HEK293 (cell line): ENCODE results near the gene BCL2A1.

Experiments used
- CTCF ChIA-PET: fragments of 350-600 bp; formaldehyde crosslinking; extraction: SDS; loops from one replicate; lab custom pipeline; 2021; ENCODE audit warnings: antibody characterized with exemption; lab: Yijun Ruan, JAX
- POLR2A ChIA-PET: fragments of 300-600 bp; formaldehyde crosslinking; extraction: SDS; loops from one replicate; lab custom pipeline; 2020; ENCODE audit warnings: antibody characterized with exemption, inconsistent platforms; lab: Yijun Ruan, JAX
- H3K27ac ChIP-seq: fragments of 200-500 bp; sonication (Bioruptor generic); 2 replicates; pipeline ENCODE4 v1.5.1; 2014; ENCODE audit warnings: low read depth, low read length, control low read depth, inconsistent platforms; ENCODE audit errors: extremely low read depth
- H3K36me3 ChIP-seq, 2 experiments: fragments of 200-500 bp in 1 of 2; sonication (Bioruptor generic) in 1 of 2; 1 replicate in 1 of 2; 2 replicates in 1 of 2; pipeline ENCODE4 v1.5.1; 2014 to 2017; ENCODE audit warnings: inconsistent platforms in 2 of 2, low read length in 2 of 2; ENCODE audit not compliant: control insufficient read depth in 2 of 2, insufficient read depth in 1 of 2
- H3K4me1 ChIP-seq: fragments of 200-500 bp; sonication (Bioruptor generic); 2 replicates; pipeline ENCODE4 v1.5.1; 2014; ENCODE audit warnings: mild to moderate bottlenecking, low read length, inconsistent platforms; ENCODE audit not compliant: control insufficient read depth, insufficient read depth
- H3K4me3 ChIP-seq: 2 replicates; pipeline ENCODE4 v1.5.1; 2011; ENCODE audit warnings: low read depth, mild to moderate bottlenecking, control low read depth, low read length, moderate library complexity
- H3K9me3 ChIP-seq: fragments of 200-500 bp; sonication (Bioruptor generic); 2 replicates; pipeline ENCODE4 v1.5.1; 2014; ENCODE audit warnings: low read depth, low read length, inconsistent platforms; ENCODE audit not compliant: control insufficient read depth, insufficient read depth
- BCL11A ChIP-seq: fragments of 450-650 bp; formaldehyde crosslinking; IDR thresholded peaks from 2 replicates; pipeline ENCODE4 v1.5.1; 2016; ENCODE audit warnings: low read depth, missing biosample characterization, missing genetic modification characterization
- HOXA7 ChIP-seq: sonication (generic); formaldehyde crosslinking; IDR thresholded peaks from 2 replicates; pipeline ENCODE4 v1.8.1; 2022; ENCODE audit warnings: missing genetic modification reagents, borderline replicate concordance
- HOXD13 ChIP-seq: sonication (generic); formaldehyde crosslinking; IDR thresholded peaks from 2 replicates; pipeline ENCODE4 v1.8.0; 2022; ENCODE audit warnings: missing genetic modification reagents, borderline replicate concordance
- KLF16 ChIP-seq: fragments of 450-650 bp; formaldehyde crosslinking; IDR thresholded peaks from 2 replicates; pipeline ENCODE4 v1.5.1; 2017; ENCODE audit warnings: missing biosample characterization, missing genetic modification characterization
- KLF7 ChIP-seq: fragments of 450-650 bp; formaldehyde crosslinking; IDR thresholded peaks from 2 replicates; pipeline ENCODE4 v1.5.1; 2016; ENCODE audit warnings: missing biosample characterization, missing genetic modification characterization, borderline replicate concordance
- OVOL3 ChIP-seq: fragments of 450-650 bp; formaldehyde crosslinking; IDR thresholded peaks from 2 replicates; pipeline ENCODE4 v1.5.1; 2016; ENCODE audit warnings: missing biosample characterization, missing genetic modification characterization
- SALL2 ChIP-seq: fragments of 450-650 bp; formaldehyde crosslinking; IDR thresholded peaks from 2 replicates; pipeline ENCODE4 v1.5.0; 2017; ENCODE audit warnings: missing biosample characterization, mild to moderate bottlenecking, missing genetic modification characterization, borderline replicate concordance
- SP2 ChIP-seq: fragments of 450-650 bp; formaldehyde crosslinking; IDR thresholded peaks from 2 replicates; pipeline ENCODE4 v1.5.1; 2016; ENCODE audit warnings: missing biosample characterization, missing genetic modification characterization
- ZBTB7A ChIP-seq: fragments of 450-650 bp; formaldehyde crosslinking; IDR thresholded peaks from 2 replicates; pipeline ENCODE4 v1.5.1; 2016; ENCODE audit warnings: low read depth, missing biosample characterization, missing genetic modification characterization
- ZNF138 ChIP-seq: fragments of 450-650 bp; formaldehyde crosslinking; IDR thresholded peaks from 2 replicates; pipeline ENCODE4 v1.5.1; 2016; ENCODE audit warnings: missing biosample characterization, missing genetic modification characterization, borderline replicate concordance
- ZNF2 ChIP-seq: fragments of 450-650 bp; formaldehyde crosslinking; IDR thresholded peaks from 2 replicates; pipeline ENCODE4 v1.5.1; 2016; ENCODE audit warnings: missing biosample characterization, missing genetic modification characterization
- ZNF202 ChIP-seq: fragments of 450-650 bp; formaldehyde crosslinking; IDR thresholded peaks from 2 replicates; pipeline ENCODE4 v1.5.1; 2016; ENCODE audit warnings: missing biosample characterization, missing genetic modification characterization, borderline replicate concordance
- ZNF211 ChIP-seq: fragments of 450-650 bp; formaldehyde crosslinking; IDR thresholded peaks from 2 replicates; pipeline ENCODE4 v1.5.1; 2016; ENCODE audit warnings: low read depth, missing biosample characterization, missing genetic modification characterization
- ZNF324 ChIP-seq: fragments of 450-650 bp; formaldehyde crosslinking; IDR thresholded peaks from 2 replicates; pipeline ENCODE4 v1.5.1; 2016; ENCODE audit warnings: missing biosample characterization, missing genetic modification characterization
- ZNF626 ChIP-seq: fragments of 450-650 bp; sonication (Bioruptor Pico); formaldehyde crosslinking; IDR thresholded peaks from 2 replicates; pipeline ENCODE4 v1.5.1; 2018; ENCODE audit warnings: missing biosample characterization, missing genetic modification characterization, inconsistent platforms
- ZNF837 ChIP-seq: fragments of 450-650 bp; formaldehyde crosslinking; IDR thresholded peaks from 2 replicates; pipeline ENCODE4 v1.5.1; 2016; ENCODE audit warnings: missing biosample characterization, missing genetic modification characterization
- TF ChIP-seq, protein P1 (sequence below): fragments of 450-650 bp; formaldehyde crosslinking; IDR thresholded peaks from 2 replicates; pipeline ENCODE4 v1.5.1; 2016; ENCODE audit warnings: missing biosample characterization, missing genetic modification characterization
- TF ChIP-seq, protein P2 (sequence below): fragments of 450-650 bp; formaldehyde crosslinking; IDR thresholded peaks from 2 replicates; pipeline ENCODE4 v1.5.1; 2017; ENCODE audit warnings: missing biosample characterization, missing genetic modification characterization
- TF ChIP-seq, protein P3 (sequence below): fragments of 450-650 bp; formaldehyde crosslinking; IDR thresholded peaks from 2 replicates; pipeline ENCODE4 v1.5.1; 2016; ENCODE audit warnings: missing biosample characterization, missing genetic modification characterization
- TF ChIP-seq, protein P4 (sequence below): fragments of 450-650 bp; formaldehyde crosslinking; IDR thresholded peaks from 2 replicates; pipeline ENCODE4 v1.5.1; 2016; ENCODE audit warnings: missing biosample characterization, missing genetic modification characterization
- TF ChIP-seq, protein P5 (sequence below): fragments of 450-650 bp; formaldehyde crosslinking; IDR thresholded peaks from 2 replicates; pipeline ENCODE4 v1.5.1; 2016; ENCODE audit warnings: missing biosample characterization, missing genetic modification characterization

BCL2A1 gene

DNA sequence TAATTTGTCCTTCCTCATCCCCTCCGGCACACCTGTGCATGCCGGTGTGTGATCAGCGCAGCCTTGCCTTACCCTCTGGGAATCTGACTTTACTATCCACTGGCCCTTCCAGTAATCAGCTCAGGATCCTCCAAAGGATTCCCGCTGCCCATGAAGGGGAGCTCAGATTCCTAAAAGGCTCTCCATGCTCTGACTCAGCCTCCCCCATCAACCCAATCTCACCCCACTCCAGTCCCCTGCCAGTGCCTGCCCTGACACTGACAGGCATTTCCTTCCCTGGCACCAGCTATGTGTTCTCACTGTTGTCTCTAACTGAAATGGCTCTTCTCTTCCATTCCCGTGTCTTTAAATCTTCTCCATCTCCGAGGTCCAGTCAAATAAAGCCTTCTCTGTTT, 7.3 kb upstream of the BCL2A1 start (continued):
- TF ChIP-seq, protein P1, sequence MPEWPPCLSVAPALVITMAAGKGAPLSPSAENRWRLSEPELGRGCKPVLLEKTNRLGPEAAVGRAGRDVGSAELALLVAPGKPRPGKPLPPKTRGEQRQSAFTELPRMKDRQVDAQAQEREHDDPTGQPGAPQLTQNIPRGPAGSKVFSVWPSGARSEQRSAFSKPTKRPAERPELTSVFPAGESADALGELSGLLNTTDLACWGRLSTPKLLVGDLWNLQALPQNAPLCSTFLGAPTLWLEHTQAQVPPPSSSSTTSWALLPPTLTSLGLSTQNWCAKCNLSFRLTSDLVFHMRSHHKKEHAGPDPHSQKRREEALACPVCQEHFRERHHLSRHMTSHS (tag by site-specific recombination), result no peak
- TF ChIP-seq SP2 (tag by site-specific recombination) (no peak), BCL11A (tag by site-specific recombination) (no peak), KLF16 (no peak), ZNF626 (tag by site-specific recombination) (no peak), HOXA7 (CRISPR knock-in tag) (no peak), ZNF837 (tag by site-specific recombination) (no peak), HOXD13 (CRISPR knock-in tag) (no peak)
- TF ChIP-seq, protein P2, sequence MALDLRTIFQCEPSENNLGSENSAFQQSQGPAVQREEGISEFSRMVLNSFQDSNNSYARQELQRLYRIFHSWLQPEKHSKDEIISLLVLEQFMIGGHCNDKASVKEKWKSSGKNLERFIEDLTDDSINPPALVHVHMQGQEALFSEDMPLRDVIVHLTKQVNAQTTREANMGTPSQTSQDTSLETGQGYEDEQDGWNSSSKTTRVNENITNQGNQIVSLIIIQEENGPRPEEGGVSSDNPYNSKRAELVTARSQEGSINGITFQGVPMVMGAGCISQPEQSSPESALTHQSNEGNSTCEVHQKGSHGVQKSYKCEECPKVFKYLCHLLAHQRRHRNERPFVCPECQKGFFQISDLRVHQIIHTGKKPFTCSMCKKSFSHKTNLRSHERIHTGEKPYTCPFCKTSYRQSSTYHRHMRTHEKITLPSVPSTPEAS, result no peak
- TF ChIP-seq, protein P3, sequence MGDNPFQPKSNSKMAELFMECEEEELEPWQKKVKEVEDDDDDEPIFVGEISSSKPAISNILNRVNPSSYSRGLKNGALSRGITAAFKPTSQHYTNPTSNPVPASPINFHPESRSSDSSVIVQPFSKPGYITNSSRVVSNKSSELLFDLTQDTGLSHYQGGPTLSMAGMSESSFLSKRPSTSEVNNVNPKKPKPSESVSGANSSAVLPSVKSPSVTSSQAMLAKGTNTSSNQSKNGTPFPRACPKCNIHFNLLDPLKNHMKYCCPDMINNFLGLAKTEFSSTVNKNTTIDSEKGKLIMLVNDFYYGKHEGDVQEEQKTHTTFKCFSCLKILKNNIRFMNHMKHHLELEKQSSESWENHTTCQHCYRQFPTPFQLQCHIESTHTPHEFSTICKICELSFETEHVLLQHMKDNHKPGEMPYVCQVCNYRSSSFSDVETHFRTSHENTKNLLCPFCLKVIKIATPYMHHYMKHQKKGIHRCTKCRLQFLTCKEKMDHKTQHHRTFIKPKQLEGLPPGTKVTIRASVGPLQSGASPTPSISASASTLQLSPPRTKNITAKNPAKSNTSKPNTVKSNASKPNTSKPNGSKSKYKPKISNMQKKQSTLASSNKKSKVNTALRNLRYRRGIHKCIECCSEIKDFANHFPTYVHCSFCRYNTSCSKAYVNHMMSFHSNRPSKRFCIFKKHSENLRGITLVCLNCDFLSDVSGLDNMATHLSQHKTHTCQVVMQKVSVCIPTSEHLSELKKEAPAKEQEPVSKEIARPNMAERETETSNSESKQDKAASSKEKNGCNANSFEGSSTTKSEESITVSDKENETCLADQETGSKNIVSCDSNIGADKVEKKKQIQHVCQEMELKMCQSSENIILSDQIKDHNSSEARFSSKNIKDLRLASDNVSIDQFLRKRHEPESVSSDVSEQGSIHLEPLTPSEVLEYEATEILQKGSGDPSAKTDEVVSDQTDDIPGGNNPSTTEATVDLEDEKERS (tag by site-specific recombination), result no peak

DNA sequence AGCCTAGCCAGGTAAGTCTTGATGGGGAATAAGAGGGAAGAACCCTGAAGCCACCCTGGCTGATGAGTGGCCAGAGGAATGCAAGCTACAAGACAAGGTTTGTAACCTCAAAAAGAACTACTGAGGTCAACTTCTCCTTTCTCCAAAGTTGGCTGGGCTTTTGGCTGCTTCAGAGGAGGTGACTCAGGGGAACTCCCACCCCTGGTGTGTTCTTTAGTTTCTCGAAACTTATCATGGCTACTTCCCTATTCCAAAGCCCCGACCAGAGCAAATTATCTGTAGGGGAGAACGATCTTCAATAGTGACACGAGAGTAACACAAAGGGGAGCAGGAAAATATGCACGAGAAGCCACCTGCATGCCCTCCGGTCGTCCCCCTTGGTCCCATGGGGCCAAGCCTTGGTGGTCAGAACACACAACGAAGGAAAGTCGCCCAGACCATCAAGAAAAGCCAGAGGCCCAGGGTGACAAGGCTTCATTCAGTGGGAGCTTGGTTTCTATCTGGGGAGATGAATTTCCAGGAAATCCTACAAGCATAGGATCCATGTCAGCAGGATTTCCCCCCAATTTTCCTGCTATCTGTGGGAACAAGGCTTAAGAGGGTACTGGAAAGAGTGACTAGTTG, 6.5 kb upstream of the BCL2A1 start:
- no peak overlapping the region for H3K27ac ChIP-seq
- H3K4me1 ChIP-seq, result no peaks in the 10 kb centered on the region
- no peaks in the 10 kb centered on the region for H3K9me3 ChIP-seq
- ChIA-PET CTCF (interaction anchor here (0.6 to 2.1 kb wide), 5 partner anchors 15 to 638 kb away, joined by 3 to 10 read pairs (median 3); no protein-coding TSS in a partner anchor), POLR2A (interaction anchor here (1.0 kb wide), 1 partner anchor 54 kb away, joined by 4 read pairs; no protein-coding TSS in a partner anchor)
- TF ChIP-seq, protein P4, sequence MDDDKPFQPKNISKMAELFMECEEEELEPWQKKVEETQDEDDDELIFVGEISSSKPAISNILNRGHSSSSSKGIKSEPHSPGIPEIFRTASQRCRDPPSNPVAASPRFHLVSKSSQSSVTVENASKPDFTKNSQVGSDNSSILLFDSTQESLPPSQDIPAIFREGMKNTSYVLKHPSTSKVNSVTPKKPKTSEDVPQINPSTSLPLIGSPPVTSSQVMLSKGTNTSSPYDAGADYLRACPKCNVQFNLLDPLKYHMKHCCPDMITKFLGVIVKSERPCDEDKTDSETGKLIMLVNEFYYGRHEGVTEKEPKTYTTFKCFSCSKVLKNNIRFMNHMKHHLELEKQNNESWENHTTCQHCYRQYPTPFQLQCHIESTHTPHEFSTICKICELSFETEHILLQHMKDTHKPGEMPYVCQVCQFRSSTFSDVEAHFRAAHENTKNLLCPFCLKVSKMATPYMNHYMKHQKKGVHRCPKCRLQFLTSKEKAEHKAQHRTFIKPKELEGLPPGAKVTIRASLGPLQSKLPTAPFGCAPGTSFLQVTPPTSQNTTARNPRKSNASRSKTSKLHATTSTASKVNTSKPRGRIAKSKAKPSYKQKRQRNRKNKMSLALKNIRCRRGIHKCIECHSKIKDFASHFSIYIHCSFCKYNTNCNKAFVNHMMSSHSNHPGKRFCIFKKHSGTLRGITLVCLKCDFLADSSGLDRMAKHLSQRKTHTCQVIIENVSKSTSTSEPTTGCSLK, result no peak
- no peak for TF ChIP-seq ZBTB7A (tag by site-specific recombination)
- no peaks in the 10 kb centered on the region for H3K36me3 ChIP-seq
- H3K4me3 ChIP-seq, result no peak overlapping the region

DNA sequence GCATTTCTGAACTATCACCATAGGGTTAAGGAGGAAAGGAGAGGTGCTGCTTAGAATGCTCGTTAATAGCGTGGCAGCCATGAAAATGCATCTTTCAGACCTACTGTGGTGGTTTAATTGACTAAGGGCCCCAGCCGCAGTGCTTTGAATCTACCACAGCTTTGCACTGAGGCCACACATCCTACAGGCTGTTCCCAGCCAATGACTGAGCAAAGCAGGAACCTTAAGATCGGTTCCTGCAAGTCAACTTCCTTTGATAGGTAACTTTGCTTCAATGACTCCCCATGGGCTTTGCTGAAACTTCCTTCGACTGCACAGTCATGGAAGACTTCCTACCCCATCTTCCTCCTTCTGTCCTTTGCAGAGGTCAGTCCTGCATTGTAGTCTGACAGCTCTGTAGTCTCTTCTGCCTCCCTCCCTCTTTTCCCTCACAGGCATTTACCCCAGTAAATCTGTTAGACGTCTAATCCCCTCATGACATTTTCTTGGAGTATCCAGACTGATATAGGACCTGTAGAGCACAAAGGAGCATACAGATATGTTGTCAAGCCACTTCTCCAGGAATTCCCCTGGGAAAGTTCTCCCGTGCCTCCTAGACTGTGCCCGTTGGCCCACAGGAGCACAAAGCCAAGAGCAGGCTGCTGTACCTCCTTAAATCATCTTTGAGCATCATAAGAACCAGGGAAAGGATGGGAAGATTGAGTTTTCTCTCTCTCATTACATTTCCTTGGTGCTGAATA, 2.6 kb upstream of the BCL2A1 start:
- CTCF ChIA-PET, result interaction anchor here (0.7 kb wide), 1 partner anchor 20 kb away, joined by 4 read pairs; no protein-coding TSS in a partner anchor
- TF ChIP-seq OVOL3 (tag by site-specific recombination), result no peak
- no peak for TF ChIP-seq KLF7 (tag by site-specific recombination)
- TF ChIP-seq, protein P5, sequence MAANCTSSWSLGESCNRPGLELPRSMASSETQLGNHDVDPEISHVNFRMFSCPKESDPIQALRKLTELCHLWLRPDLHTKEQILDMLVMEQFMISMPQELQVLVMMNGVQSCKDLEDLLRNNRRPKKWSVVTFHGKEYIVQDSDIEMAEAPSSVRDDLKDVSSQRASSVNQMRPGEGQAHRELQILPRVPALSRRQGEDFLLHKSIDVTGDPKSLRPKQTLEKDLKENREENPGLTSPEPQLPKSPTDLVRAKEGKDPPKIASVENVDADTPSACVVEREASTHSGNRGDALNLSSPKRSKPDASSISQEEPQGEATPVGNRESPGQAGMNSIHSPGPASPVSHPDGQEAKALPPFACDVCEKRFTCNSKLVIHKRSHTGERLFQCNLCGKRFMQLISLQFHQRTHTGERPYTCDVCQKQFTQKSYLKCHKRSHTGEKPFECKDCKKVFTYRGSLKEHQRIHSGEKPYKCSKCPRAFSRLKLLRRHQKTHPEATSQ, result no peak
- no peak for TF ChIP-seq ZNF211 (tag by site-specific recombination)
- no peak for TF ChIP-seq SALL2 (tag by site-specific recombination)
- TF ChIP-seq ZNF324, result no peak
- TF ChIP-seq ZNF138, result no peak
- TF ChIP-seq ZNF202 (tag by site-specific recombination), result no peak
- TF ChIP-seq ZNF2 (tag by site-specific recombination), result no peak

More for the DNA sequence above, 2.6 kb upstream of the BCL2A1 start:
- Histone ChIP-seq H3K36me3 (no peaks in the 10 kb centered on the region), H3K9me3 (no peaks in the 10 kb centered on the region), H3K4me1 (0 out of 2 replicates have a peak, but pooled peaks cover 2% of the 10 kb centered on the region), H3K4me3 (no peak overlapping the region), H3K27ac (no peak overlapping the region)
- POLR2A ChIA-PET, result no interaction called here
